GM12801 (cell line): ENCODE data around the gene BEAN1.
A peak's percentile ranks its signal among the peaks of the same experiment; 100 is the strongest.

ENCODE experiments used
- TF ChIP-seq, protein P1 (sequence below): IDR thresholded peaks from one replicate; pipeline ENCODE4 v1.5.1; 2011; ENCODE audit warnings: control low read depth; ENCODE audit not compliant: insufficient read length; ENCODE audit errors: extremely low read depth

Gene BEAN1

DNA sequence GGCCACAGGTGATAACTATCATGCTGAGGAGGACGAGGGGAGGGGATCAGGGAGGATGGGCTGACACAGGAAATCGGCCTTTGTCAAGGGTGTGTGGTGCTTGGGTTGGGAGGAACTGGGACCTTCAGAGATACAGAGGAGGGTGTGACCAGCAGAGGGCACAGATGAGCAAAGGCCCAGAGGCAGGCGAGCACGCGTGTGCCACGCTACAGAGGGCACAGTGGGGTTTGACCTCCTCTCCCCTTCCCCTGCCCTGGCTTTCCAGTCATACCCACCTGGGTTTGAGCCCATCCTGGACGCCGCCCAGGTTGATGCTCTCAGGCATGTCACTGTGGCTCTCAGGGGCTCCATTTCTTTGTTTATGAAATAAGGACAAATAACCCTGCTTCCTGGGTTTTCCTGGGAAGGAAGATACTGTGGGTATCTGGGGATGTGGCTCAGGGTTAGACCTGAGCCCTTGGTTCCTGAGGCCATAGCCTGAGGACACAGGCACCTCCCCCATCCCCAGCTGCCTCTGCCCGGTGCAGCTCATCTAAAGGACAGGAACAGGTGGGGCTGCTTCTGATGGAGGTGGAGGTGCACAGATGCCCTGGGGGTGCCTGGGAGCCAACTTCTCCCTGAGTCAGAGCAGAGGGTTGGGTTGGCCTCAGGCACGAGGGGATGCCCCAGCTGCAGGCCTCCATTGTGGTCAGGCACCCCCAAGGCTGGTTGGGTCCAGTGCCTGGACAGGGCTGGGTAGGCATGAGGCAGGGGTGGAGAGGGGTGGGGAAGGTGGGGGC lies 51.8 kb downstream of the BEAN1 start:
- TF ChIP-seq, protein P1, sequence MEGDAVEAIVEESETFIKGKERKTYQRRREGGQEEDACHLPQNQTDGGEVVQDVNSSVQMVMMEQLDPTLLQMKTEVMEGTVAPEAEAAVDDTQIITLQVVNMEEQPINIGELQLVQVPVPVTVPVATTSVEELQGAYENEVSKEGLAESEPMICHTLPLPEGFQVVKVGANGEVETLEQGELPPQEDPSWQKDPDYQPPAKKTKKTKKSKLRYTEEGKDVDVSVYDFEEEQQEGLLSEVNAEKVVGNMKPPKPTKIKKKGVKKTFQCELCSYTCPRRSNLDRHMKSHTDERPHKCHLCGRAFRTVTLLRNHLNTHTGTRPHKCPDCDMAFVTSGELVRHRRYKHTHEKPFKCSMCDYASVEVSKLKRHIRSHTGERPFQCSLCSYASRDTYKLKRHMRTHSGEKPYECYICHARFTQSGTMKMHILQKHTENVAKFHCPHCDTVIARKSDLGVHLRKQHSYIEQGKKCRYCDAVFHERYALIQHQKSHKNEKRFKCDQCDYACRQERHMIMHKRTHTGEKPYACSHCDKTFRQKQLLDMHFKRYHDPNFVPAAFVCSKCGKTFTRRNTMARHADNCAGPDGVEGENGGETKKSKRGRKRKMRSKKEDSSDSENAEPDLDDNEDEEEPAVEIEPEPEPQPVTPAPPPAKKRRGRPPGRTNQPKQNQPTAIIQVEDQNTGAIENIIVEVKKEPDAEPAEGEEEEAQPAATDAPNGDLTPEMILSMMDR: peak; percentile 70

- TF ChIP-seq, protein P1: no peak
These were observed 52.7 kb downstream of the BEAN1 start for GRCh38 chr16:66479661-66480264.

GRCh38 chr16:66480265-66481080 lies 53.4 kb downstream of the BEAN1 start:
- TF ChIP-seq, protein P1: no peak

DNA sequence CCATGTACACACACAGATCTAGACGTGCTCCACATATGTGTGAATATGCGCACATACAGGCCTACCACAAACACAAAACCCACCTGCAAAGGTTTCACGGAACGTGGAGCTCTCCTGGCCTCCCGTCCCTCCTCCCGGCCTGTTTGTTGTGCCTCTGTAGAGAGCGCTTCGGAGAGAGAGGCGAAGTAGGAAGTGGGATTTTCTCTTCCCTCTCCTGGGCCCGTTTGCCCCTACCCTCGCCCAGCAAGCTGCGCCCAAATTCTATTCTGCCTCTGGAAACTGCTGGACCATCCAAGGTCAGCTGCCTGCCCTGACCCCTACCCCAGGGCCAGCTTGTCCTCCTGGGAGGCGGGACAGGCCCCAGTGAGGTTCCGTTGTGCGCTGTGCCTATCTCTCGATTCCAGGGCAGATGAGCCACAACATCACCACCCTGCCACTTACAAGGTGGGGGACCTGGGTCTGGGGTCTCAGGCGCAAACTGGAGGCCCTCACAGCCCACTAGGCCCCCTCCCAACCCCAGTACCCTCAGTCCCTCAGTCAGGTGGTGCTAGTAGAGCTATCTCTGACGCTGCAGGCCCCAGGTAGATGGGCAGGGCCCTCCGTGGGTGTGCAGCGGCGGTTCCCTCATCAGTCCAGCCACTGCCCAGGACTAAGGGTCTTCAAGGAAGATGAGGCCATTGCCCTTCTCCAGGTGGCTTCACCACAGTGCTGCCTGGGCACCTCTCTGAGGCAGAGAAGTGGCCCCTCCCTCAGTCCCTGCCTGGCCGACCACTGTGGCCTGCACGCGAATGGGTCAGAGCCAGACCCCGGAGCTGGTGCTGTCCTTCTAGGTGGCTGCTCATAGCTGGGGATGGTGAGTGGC lies 54.2 kb downstream of the BEAN1 start:
- TF ChIP-seq, protein P1: no peak

DNA sequence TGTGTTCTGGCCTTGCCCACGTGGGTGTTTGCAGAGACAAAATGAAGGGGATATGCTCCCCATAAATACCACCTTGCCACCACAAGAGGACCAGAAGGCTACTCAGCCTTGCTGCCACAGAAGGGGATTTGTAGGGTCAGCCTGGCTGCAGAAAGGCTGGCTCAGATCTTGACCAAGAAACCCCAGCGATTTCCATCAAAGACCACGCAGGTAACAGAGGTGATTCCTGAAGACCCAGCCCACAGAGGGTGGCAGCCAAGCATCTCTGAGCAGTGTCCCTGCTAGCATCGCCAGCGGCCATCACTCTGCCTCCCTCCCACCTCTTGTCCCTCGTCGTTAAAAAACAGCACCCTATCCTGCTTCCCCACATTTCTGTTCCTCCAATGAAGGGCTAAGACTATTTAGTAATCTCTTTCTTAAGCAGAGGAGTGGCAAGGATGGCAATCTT lies 54.9 kb downstream of the BEAN1 start:
- TF ChIP-seq, protein P1: no peak

GRCh38 chr16:66483689-66484452 lies 56.8 kb downstream of the BEAN1 start:
- TF ChIP-seq, protein P1: peak; percentile 77
